ENCODE results near the gene TNFAIP8L1. TPM values are rescaled to one million over a fixed set of nuclear protein-coding genes. Genes with fewer than 3 reads are reported as not detected.

The TNFAIP8L1 gene
- total RNA-seq, 1 experiment from 2014 or later: 17.8 TPM

- intact Hi-C loops (cut with micrococcal nuclease; ENCODE audit: unreplicated experiment): no loop called here
- no peaks in the 10 kb centered on the region for H3K36me3 ChIP-seq (ENCODE audit: low read depth)
- DNase-seq: no peak
- H3K4me1 ChIP-seq (replicated peaks; ENCODE audit: insufficient read depth): no peaks in the 10 kb centered on the region
- H3K27me3 ChIP-seq (ENCODE audit: insufficient read depth, low read depth): no peaks in the 10 kb centered on the region
- H3F3A ChIP-seq (ENCODE audit: insufficient read depth, low read depth): no peaks in the 10 kb centered on the region
- H3K4me3 ChIP-seq: no peak overlapping the region
- no peaks in the 10 kb centered on the region for H3K9me2 ChIP-seq (ENCODE audit: insufficient read depth)
- H4K20me1 ChIP-seq (ENCODE audit: insufficient read depth): no peaks in the 10 kb centered on the region
- H3K4me2 ChIP-seq: no peak overlapping the region
- H2AFZ ChIP-seq: no peak overlapping the region
- ChIA-PET CTCF (no interaction called here), POLR2A (ENCODE audit: unreplicated experiment) (no interaction called here)
- H3K27ac ChIP-seq: no peak overlapping the region
- TF ChIP-seq, protein P1, sequence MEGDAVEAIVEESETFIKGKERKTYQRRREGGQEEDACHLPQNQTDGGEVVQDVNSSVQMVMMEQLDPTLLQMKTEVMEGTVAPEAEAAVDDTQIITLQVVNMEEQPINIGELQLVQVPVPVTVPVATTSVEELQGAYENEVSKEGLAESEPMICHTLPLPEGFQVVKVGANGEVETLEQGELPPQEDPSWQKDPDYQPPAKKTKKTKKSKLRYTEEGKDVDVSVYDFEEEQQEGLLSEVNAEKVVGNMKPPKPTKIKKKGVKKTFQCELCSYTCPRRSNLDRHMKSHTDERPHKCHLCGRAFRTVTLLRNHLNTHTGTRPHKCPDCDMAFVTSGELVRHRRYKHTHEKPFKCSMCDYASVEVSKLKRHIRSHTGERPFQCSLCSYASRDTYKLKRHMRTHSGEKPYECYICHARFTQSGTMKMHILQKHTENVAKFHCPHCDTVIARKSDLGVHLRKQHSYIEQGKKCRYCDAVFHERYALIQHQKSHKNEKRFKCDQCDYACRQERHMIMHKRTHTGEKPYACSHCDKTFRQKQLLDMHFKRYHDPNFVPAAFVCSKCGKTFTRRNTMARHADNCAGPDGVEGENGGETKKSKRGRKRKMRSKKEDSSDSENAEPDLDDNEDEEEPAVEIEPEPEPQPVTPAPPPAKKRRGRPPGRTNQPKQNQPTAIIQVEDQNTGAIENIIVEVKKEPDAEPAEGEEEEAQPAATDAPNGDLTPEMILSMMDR (conservative IDR thresholded peaks at IDR 0.05): no peak
- no peak for TF ChIP-seq EZH2 (IDR thresholded peaks at IDR 0.05; ENCODE audit: low read depth)
- H3K9me3 ChIP-seq (ENCODE audit: insufficient read depth, low read depth): no peaks in the 10 kb centered on the region
- no peaks in the 10 kb centered on the region for H3K79me2 ChIP-seq (ENCODE audit: low read depth)
- BruUV-seq (replicated peaks): no TSS peak
These were observed 48.1 kb downstream of the TNFAIP8L1 start for GRCh38 chr19:4687396-4687795.

DNA sequence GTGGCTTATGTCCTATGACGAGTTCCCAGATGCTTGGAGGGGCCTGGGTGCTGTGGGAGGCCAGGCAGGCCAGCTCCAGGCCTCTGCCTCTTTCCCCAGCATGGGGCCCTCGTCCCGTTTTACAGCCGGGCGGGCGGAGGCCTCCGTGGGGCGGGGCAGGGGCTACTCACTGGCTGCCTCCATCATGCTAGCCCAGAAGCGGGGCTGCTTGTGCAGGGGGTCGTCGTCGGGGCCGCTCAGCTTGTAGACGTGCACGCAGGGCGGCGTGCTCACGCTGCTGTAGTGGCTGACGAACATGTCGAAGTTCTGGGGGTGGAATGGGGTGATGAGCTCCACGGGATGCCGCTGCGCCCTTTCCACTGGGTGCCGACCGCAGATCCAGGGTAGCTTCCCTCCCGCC lies 49.3 kb downstream of the TNFAIP8L1 start:
- no peak overlapping the region for H3K4me2 ChIP-seq
- H4K20me1 ChIP-seq (ENCODE audit: insufficient read depth): no peaks in the 10 kb centered on the region
- no TSS peak for BruUV-seq (replicated peaks)
- H3K27ac ChIP-seq: no peak overlapping the region
- no peaks in the 10 kb centered on the region for H3K9me3 ChIP-seq (ENCODE audit: insufficient read depth, low read depth)
- H3K36me3 ChIP-seq (ENCODE audit: low read depth): no peaks in the 10 kb centered on the region
- H3F3A ChIP-seq (ENCODE audit: insufficient read depth, low read depth): no peaks in the 10 kb centered on the region
- no peaks in the 10 kb centered on the region for H3K79me2 ChIP-seq (ENCODE audit: low read depth)
- intact Hi-C loops (cut with micrococcal nuclease; ENCODE audit: unreplicated experiment): no loop called here
- ChIA-PET CTCF (no interaction called here), POLR2A (ENCODE audit: unreplicated experiment) (no interaction called here)
- no peaks in the 10 kb centered on the region for H3K27me3 ChIP-seq (ENCODE audit: insufficient read depth, low read depth)
- H2AFZ ChIP-seq: no peak overlapping the region
- no peak overlapping the region for H3K4me3 ChIP-seq
- H3K4me1 ChIP-seq (replicated peaks; ENCODE audit: insufficient read depth): no peaks in the 10 kb centered on the region
- H3K9me2 ChIP-seq (ENCODE audit: insufficient read depth): no peaks in the 10 kb centered on the region
- no peak for DNase-seq
- no peak for TF ChIP-seq EZH2 (IDR thresholded peaks at IDR 0.05; ENCODE audit: low read depth)
- TF ChIP-seq, protein P1 (conservative IDR thresholded peaks at IDR 0.05): no peak

DNA sequence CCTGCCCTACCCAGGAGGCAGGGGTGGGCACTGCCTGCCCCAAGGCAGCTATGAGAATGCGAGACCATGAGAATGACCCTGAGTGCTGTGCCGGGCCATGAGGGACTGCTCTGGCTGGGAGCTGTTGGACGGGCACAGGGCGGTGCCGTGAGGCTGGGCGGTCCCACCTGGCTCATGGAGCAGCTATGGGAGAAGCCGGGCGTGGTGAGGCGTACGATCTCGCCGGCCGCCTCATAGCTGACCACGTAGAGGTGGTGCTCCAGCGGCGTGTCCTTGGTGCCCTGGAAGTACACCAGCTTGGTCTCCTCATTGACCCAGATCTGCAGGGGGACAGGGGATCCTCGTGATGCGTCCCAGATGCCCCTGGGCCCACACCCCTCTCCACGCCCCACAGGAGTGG lies 50.1 kb downstream of the TNFAIP8L1 start:
- no peaks in the 10 kb centered on the region for H3K79me2 ChIP-seq (ENCODE audit: low read depth)
- no peak for DNase-seq
- H3K4me2 ChIP-seq: no peak overlapping the region
- CTCF ChIA-PET: no interaction called here
- H3K9me3 ChIP-seq (ENCODE audit: insufficient read depth, low read depth): no peaks in the 10 kb centered on the region
- H3K9me2 ChIP-seq (ENCODE audit: insufficient read depth): no peaks in the 10 kb centered on the region
- no TSS peak for BruUV-seq (replicated peaks)
- TF ChIP-seq EZH2 (IDR thresholded peaks at IDR 0.05; ENCODE audit: low read depth): no peak
- TF ChIP-seq, protein P1 (conservative IDR thresholded peaks at IDR 0.05): no peak
- no peak overlapping the region for H3K27ac ChIP-seq
- no peaks in the 10 kb centered on the region for H3F3A ChIP-seq (ENCODE audit: insufficient read depth, low read depth)
- no peaks in the 10 kb centered on the region for H3K4me1 ChIP-seq (replicated peaks; ENCODE audit: insufficient read depth)
- no peak overlapping the region for H2AFZ ChIP-seq
- POLR2A ChIA-PET (ENCODE audit: unreplicated experiment): no interaction called here
- no peak overlapping the region for H3K4me3 ChIP-seq
- no peaks in the 10 kb centered on the region for H3K27me3 ChIP-seq (ENCODE audit: insufficient read depth, low read depth)
- no peaks in the 10 kb centered on the region for H4K20me1 ChIP-seq (ENCODE audit: insufficient read depth)
- intact Hi-C loops (cut with micrococcal nuclease; ENCODE audit: unreplicated experiment): no loop called here
- H3K36me3 ChIP-seq (ENCODE audit: low read depth): no peaks in the 10 kb centered on the region
